Hematopoietic multipotent progenitor cell treated with erythropoietin and hydrocortisone succinate and interleukin-3 and kit ligand, for 4 days (in vitro differentiated cells): Measurements from ENCODE around the gene ANO8.
"Not testable (repeated sequence)": the region's sequence is repeated elsewhere in the genome, so short reads cannot be mapped to it uniquely, and the experiment has no call there.

ENCODE experiments used
- DNase-seq: peaks from one replicate; pipeline ENCODE4 v3.0.0-alpha.2; 2015

The ANO8 gene, protein sequence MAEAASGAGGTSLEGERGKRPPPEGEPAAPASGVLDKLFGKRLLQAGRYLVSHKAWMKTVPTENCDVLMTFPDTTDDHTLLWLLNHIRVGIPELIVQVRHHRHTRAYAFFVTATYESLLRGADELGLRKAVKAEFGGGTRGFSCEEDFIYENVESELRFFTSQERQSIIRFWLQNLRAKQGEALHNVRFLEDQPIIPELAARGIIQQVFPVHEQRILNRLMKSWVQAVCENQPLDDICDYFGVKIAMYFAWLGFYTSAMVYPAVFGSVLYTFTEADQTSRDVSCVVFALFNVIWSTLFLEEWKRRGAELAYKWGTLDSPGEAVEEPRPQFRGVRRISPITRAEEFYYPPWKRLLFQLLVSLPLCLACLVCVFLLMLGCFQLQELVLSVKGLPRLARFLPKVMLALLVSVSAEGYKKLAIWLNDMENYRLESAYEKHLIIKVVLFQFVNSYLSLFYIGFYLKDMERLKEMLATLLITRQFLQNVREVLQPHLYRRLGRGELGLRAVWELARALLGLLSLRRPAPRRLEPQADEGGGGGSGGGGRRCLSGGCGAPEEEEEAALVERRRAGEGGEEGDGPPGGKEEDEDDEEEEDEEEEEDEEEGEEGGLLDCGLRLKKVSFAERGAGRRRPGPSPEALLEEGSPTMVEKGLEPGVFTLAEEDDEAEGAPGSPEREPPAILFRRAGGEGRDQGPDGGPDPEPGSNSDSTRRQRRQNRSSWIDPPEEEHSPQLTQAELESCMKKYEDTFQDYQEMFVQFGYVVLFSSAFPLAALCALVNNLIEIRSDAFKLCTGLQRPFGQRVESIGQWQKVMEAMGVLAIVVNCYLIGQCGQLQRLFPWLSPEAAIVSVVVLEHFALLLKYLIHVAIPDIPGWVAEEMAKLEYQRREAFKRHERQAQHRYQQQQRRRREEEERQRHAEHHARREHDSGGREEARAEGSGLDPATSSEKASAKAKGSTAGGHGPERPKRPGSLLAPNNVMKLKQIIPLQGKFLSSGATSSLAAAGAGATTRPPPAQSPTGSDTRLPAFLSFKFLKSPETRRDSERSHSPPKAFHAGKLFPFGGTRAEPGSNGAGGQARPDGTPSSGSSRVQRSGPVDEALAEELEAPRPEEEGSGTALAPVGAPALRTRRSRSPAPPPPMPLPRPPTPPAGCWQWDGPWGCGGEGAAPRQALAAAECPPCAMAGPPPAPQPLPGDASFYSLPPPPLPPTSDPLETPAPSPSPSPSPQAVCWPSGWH

DNA sequence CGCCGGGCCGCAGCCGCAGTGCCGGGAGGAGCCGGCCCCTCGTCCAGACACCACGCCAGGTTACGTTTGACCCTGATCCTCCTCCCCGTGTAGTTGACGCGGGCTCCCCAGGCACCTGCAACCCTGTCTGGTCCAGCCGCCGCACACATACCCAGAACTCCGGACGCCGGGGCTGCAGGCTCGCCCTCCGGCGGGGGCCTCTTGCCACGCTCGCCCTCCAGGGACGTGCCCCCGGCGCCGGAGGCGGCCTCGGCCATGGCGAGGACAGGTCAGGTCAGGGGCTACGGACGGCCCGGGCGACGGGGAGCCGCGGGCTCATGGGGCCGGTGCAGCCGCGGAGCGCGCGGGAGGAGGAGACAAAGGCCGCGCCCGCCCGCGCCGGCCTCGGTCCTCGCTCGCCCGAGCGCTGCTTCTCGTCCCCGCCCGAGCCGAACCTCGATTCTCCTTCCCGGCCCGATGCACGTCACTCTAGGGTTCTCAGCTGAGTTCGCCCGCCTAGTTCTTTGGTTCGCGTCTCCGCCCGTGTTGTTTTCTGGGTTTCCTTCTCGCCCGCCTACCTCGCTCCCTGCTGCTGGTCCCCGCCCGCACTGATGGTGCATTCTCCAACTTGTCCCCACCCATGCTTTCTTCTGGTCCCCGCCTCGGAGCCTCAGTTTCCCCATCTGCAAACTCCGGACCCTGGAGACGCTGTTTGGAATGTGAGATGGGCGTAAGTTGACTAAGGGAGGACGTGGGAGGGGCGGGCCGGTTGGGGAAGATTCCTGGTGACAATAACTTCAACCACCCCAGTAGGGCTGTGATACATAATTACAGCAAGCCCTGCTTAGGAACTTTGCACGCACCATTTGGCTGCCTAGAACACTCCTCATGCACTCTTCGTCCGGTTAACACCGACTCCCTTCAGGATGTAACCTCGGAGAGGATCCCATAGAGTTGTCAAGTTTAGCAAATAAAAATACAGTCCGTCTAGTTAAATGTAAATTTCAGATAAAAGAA is at the start of gene ANO8:
ANO8 (minus strand) TSS at position 442 of the 996 bp plus-strand sequence; CDS start at position 257, 185 bp downstream.
- DNase-seq = peak; percentile 98

DNA sequence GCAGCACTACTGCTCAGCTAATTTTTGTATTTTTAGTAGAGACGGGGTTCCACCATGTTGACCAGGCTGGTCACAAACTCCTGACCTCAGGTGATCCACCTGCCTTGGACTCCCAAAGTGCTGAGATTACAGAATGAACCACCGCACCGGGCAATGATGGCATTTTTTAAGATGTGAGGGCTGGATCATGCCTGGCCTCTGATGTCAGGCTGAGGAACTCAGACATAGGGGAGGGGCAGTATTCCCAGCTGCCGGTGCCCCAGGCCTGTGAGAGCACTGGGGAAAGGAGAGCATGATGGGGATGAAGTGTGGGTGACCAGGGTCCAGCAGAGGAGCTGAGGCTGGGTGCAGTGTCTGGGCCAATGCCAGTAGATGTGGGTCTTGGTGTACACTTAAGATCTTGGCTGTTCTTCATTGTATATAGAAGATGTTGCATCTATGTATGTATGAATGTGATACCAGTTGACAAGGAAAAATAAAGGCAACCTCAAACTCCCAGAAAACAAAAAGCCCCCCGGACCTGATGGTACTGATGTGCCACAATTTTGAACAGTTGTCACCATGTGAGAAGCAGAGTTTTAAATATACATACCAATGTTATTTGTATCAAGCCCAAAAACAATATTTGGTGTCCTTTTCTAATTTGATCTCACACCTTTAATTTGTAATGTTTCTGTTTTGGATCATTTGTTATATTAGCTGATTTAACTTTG is 45.9 kb upstream of the ANO8 start:
- no peak for DNase-seq

DNA sequence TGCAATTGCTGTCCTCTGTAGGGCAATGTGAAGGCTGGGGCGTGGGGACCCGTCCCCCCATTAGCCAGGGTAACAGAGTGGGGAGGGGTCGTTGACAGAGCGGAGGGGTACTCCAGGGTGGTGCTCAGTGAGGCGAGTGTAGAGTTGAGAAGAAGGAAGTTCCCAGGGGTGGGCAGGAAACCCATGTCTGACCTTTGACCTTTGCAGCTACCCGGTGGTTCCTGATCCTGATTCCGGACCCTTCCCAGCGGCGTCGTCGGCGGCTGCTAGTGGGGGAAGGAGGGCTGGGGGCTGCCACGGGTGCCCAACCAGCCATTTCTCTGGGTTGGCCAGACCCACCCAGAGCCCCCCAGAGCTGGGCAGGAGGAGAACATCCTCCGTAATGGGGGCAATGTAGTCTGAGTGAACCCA is 44.6 kb upstream of the ANO8 start:
- no peak for DNase-seq

DNA sequence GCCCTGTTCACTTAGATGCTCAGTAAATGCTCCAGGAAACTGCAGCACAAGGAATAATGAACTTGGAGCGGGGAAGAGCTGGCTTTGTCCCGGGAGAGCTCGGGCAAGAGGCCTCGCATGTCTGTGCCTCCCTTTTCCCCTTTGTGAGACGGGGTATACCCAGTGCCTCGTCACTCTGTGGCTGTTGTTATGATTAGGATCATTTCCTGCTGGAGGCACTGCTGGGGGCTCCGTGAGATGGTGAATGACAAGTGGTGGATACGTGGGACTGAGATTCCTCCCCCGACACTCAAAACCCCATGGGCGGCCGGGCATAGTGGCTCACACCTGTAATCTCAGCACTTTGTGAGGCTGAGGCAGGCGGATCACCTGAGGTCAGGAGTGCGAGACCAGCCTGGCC is 43.6 kb upstream of the ANO8 start:
- DNase-seq = peak; percentile 47

DNA sequence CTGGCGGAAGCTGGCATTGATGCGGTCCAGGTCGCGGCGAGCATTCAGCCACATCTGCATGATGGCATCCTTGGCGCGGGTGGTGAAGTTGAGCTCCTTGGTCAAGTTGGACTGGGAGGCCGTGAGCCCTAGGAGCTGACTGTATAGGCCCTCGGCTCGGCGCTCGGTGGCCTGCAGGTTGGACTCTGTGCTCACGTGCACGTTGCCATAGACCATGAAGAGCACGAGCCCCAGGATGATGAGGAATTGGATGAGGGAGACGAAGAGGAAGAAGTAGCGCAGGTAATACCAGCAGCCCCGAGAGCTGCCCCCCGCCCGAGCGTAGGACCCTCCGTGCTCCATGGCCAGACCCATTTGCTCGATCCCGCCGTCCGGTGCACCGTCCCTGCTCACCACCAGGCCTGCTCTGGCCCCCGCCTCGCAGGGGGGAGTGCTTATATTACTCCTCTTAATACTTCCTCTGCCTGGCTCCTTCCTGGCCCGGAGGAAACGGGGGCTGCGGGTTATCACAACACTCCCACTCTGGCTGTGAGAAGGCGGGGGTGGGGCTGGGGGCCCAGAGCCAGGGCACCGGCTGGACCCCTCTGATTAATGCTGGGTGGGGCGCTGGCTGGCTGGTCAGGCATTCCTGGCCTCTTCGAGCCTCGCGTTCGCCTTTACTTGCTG is 42.4 kb upstream of the ANO8 start, which contains the start of gene PLVAP:
PLVAP (minus strand) TSS at position 408 of the 666 bp plus-strand sequence; CDS start at position 354, 54 bp downstream.
- peak; percentile 86 for DNase-seq

DNA sequence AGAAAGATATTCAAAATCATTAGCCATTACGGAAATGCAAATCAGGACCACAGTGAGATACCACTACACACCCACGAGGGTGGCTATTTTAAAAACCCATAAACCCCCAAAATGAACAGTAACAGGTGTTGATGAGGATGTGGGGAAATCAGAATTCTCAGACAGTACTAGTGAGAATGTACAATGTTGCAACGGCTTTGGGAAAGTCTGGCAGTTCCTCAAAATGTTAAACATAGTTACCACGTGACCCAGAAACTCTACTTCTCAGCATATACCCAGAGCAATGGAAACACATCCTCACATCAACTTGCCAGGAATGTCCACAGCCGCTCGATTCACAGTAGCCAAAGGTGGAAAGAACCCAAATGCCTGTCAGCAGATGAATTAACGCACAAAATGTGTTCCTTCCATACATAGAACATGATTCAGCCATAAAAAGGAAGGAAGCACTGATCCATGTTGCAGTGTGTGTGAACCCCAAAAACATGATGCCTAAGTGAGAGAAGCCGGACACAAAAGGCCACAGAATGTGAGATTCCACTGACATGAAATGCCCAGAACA is 35.5 kb upstream of the ANO8 start:
- DNase-seq = peak; percentile 74

DNA sequence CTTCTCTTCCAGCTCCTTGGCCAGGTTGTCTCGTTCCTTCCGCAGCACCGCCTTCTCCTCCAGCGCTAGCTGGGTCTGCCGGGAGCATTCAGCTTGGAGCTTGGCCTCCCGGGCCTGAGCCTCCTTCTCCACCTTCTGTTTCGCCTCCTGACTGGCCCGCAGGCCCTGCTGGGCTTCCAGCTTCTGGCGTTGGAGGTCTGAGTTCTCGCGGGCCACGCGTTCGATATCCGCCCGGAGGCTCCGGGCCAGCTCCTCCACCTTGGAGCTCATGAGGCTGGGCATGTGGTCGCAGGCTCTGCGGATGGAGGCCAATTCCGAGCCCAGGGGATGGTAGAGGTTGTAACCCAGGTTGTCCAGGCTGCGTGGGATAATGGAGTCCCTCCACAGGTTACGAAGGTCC is 30.7 kb upstream of the ANO8 start:
- DNase-seq = no peak

DNA sequence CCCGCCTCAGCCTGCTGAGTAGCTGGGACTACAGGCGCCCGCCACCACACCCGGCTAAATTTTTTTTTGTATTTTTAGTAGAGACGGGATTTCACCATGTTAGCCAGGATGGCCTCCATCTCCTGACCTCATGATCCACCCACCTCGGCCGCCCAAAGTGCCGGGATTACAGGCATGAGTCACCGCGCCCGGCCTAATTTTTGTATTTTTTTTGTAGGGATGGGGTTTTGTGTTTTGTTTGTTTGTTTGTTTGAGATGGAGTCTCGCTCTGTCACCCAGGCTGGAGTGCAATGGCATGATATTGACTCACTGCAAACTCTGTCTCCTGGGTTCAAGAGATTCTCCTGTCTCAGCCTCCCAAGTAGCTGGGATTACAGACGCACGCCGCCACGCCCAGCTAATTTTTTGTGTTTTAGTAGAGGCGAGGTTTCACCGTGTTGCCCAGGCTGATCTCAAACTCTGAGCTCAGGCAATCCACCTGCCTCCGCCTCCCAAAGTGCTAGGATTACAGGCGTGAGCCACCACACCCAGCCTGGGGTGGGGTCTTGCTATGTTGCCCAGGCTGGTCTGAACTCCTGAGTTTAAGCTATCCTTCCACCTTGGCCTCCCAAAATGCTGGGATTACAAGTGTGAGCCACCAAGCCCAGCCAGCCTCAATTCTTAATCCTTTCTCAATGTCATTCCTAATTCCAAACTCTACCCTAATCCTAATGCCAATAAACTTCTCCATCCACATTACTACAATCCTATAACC is 29.4 kb upstream of the ANO8 start:
- not testable (repeated sequence) for DNase-seq

DNA sequence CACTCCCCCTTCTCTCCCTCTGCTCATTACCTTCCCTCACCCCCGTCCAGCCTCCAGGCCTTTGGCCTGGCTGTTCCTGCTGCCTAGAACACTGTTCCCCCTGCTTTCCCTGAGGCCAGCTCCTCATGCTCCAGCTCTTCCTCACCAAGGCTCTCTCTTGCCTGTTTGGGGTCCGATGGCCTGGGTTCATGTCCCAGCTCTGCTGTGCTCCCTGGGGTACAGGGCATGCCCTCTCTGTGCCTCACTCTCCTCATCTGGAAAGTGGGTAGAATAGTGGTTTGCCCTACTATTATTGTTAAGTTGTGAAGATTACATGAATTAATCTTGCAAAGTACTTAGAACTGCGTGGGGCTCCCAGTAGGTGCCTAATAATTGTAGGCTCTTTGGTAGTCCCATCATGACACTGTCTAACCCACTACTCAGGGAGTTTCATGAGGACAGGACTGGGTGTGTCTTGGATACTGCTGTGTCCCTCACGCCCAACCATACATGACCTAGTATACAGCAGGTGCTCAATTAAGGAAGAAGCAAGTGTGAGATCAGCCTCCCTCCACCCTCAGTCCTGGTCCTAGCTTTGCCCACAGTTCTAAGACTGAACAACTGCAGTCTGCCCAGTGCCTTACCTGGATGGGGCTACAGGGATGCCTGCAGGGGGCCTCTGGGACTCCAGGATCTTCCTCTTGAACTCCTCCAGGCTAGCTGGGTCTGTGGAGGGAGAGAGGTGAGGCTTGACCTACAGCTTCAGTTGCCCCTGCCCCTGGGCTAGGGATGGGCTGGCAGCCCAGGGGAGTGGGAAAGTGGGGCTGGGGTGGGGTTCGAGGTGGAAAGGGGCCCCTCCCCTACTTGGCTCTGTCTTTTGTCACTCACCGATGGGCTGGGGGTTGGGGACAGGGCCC is 25.5 kb upstream of the ANO8 start:
- no peak for DNase-seq

DNA sequence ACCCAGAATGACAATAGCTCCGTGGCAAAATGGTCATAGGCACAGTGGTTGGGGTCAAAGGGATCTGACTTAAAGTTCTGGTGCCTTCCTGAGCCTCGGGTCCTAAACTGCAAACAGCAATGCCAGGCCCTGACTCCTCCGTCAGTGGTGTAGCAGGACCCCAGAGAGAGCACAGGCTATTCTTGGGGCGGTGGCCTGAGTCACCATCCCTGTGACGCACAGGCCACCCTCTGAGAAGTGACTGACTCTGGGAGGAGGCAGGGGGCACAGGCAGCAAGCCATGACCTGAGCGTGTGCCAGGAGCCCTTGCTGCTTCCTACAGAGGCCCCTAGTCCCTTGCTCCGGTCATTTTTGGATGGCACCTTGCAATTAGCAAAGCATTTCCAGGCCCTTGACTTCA is 23.7 kb upstream of the ANO8 start:
- no peak for DNase-seq

DNA sequence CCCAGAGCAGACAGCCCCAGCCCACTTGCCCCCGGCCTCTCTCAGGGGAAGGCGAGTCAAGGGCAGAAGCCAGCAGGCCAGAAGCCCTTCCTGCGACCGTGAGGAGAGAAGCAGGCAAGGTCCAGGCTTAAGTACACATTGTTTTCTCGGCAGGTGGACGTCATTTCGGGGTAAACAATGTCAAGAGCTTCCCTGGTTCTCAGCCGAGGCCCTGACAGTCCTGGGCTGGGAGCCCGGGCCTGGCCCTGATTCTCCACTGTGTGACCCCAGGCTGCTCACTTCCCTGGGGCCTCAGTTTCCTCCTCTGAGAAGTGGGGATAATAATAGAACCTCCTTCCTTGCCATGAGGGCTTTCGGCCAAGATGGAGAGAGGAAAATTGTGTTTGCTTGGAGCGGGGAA is 23.1 kb upstream of the ANO8 start:
- DNase-seq = no peak

DNA sequence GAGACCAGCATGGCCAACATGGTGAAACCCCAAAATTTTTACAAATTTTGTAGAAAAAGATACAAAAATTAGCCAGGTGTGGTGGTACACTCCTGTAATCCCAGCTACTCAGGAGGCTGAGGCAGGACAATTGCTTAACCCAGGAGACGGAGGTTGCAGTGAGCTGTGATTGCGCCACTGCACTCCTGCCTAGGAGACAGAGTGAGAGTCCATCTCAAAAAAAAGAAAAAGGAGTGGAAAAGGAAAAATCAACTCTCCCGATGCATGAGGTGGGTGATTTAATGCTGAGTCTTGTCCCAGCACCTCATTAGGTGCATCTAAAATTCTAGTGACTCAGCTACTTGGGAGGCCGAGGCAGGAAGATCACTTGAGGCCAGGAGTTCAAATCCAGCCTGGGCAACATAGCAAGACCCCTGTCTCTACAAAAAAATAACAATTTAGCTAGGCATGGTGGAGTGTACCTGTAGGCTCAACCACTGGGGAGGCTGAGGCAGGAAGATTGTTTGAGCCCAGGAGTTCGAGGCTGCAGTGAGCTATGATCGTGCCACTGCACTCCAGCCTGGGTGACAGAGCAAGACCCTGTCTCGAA is 22.5 kb upstream of the ANO8 start:
- no peak for DNase-seq

DNA sequence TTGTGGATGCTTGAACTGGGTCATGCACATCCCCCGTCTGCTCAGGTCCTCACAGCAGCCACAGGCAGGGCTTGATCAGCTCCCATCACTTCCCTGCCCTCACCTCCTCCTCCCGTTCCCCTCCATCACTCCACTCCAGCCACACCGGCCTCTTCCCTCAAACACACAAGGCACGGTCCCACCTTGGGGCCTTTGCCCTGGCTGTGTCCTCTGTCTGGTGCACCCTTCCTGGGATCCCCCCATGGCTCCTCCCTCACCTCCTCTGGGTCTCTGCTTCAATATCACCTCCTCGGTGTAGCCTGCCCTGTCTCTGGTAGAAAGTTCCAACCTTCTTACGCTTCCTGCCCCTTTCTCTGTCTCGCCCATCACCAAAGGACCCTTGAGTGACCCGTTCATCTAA is 18.7 kb upstream of the ANO8 start:
- no peak for DNase-seq

DNA sequence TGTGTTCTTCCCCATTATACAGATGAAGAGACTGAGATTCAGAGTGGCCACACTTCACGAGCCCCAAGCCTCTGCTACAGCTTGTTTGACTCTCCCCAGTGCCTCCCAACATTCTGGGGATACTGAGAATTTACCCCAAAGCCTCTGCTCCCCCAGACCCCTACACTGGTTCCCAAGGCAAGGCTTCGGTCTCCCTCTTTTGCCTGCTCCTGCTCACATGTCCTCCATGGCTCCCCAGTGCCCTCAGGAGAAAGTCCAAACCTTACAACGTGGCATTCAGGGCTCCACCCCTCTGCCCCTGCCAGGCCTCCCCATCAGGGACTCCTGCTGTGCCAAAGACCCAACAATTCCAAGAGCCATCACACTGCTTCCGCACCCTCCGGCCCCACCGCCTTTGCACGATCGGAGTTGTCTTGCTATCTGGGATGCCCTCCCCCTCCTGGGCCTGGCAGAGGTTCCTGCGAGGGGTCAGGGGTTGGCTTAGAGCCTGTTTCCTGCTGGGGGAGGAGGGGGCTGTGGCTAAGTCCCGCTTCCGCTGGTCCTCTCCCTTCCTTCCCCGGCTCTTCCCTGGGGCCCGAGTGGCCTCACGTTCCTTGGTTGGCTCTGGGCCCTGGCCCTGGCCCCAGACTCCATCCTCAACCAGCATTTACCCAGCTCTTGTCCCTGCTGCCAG is 18.1 kb upstream of the ANO8 start:
- no peak for DNase-seq

DNA sequence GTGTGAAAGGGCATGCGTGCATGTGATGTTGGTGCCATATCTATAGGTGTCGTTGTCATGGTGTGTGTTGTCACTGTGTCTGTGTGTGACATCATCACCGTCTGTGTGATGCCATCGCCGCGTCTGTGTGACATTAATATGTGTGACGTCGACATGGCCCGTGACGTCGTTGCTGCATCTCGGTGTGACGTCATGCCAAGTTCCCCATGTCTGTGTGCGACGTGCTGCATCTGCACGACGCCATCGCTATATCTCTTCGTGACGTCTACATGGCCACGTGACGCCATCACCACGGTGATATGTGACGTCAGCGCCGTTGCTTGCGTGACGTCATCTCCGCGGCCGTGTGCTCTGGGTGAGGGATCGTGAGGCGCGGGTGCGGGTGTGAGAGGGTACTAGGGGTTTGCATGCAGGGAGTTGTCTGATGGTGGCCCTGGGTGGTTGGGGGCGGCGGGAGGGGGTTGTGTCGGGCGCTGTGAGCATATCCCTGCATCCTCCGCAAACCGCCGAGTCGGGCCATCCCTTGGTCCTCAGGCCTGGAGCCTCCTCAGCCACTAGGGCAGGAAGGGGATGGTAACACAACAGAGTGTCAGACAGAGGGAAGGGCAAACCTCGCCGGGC is 17.3 kb upstream of the ANO8 start:
- no peak for DNase-seq

DNA sequence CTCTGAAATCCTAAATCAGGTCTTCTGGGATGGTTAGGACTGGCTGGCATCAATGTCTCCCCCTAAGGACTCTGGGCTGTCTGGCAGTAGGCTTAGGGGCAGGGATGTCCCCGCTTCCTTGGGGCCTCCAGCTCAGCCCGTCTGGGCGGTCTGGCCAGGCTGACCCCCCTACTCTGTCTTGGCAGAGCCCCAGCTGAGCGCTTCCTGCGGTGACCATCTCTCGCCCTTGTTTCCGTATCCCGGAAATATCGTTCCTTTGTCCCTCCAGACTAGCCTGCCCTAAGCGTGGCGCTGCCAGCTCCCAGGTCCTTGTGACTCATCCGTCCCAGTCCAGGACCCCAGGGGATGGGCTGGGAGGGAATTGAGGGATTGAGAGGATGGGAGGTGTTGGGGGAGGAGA is 14.0 kb upstream of the ANO8 start:
- no peak for DNase-seq

DNA sequence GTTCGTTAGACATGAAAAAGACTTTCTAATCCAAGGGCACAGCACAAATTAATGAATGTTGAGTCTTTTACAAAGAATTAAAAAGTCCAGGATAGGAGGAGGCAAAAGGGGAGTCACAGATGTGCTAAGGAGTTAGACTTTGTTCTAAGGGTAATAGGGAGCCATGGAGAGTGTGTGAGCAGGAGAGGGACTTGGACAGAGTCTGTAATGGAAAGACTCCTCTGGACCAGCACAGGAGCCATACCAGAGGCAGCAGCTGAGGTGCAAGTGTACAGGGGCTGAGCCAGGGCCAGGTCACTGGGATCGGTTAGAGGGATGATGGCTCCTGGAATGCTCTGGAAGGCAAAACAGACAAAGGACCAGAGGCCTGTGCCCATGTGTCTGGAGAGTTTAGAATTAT is 13.2 kb upstream of the ANO8 start:
- no peak for DNase-seq
